HG02571 (cell line): Measurements from ENCODE around the gene CDCP2.
"Not testable (repeated sequence)": the region's sequence is repeated elsewhere in the genome, so short reads cannot be mapped to it uniquely, and the experiment has no call there.

Source experiments
- ATAC-seq: cut with Tn5 transposase; IDR thresholded peaks from one replicate; pipeline ENCODE4 v1.9.1; 2021; ENCODE audit warnings: mild to moderate bottlenecking, moderate library complexity; ENCODE audit not compliant: unreplicated experiment

Gene CDCP2

GRCh38 chr1:54168206-54168965, 15.6 kb upstream of the CDCP2 start:
- no peak for ATAC-seq

GRCh38 chr1:54167422-54168139, 14.8 kb upstream of the CDCP2 start:
- no peak for ATAC-seq

- ATAC-seq: not testable (repeated sequence)
Measured at GRCh38 chr1:54166357-54166756, 13.6 kb upstream of the CDCP2 start.

- no peak for ATAC-seq
Measured at GRCh38 chr1:54165146-54165545, 12.3 kb upstream of the CDCP2 start.

- no peak for ATAC-seq
Measured at GRCh38 chr1:54163573-54163972, 10.8 kb upstream of the CDCP2 start.

GRCh38 chr1:54163051-54163450, 10.3 kb upstream of the CDCP2 start:
- no peak for ATAC-seq

- ATAC-seq: no peak
Measured at GRCh38 chr1:54161495-54162168, 8.8 kb upstream of the CDCP2 start.

GRCh38 chr1:54160351-54160750, 7.6 kb upstream of the CDCP2 start:
- no peak for ATAC-seq

- no peak for ATAC-seq
Measured at GRCh38 chr1:54159733-54160316, 7.0 kb upstream of the CDCP2 start.

GRCh38 chr1:54158071-54158470, 5.3 kb upstream of the CDCP2 start:
- no peak for ATAC-seq

- no peak for ATAC-seq
Measured at GRCh38 chr1:54157401-54157800, 4.6 kb upstream of the CDCP2 start.

GRCh38 chr1:54156986-54157385, 4.2 kb upstream of the CDCP2 start:
- ATAC-seq: no peak

- no peak for ATAC-seq
Measured at GRCh38 chr1:54156201-54156600, 3.4 kb upstream of the CDCP2 start.

- no peak for ATAC-seq
Measured at GRCh38 chr1:54153535-54154439, 987 bp upstream of the CDCP2 start.

GRCh38 chr1:54151013-54151412, 1.8 kb downstream of the CDCP2 start:
- no peak for ATAC-seq

GRCh38 chr1:54149734-54150133, 3.1 kb downstream of the CDCP2 start:
- ATAC-seq: no peak

- no peak for ATAC-seq
Measured at GRCh38 chr1:54144366-54144765, 8.4 kb downstream of the CDCP2 start.

- ATAC-seq: no peak
Measured at GRCh38 chr1:54142146-54142900, 10.5 kb downstream of the CDCP2 start.

- ATAC-seq: no peak
Measured at GRCh38 chr1:54139711-54140110, 13.1 kb downstream of the CDCP2 start.

GRCh38 chr1:54138994-54139393, 13.8 kb downstream of the CDCP2 start:
- no peak for ATAC-seq
